22Rv1 (cell line): ENCODE results near the gene SIDT1.

Experiments used
- CTCF ChIP-seq: fragments of 450-650 bp; IDR thresholded peaks from 2 replicates; pipeline ENCODE4 v1.5.1; 2017; ENCODE audit warnings: mild to moderate bottlenecking
- ZFX ChIP-seq: fragments of 450-650 bp; IDR thresholded peaks from 2 replicates; pipeline ENCODE4 v1.6.1; 2017; ENCODE audit warnings: antibody characterized with exemption, borderline replicate concordance

DNA sequence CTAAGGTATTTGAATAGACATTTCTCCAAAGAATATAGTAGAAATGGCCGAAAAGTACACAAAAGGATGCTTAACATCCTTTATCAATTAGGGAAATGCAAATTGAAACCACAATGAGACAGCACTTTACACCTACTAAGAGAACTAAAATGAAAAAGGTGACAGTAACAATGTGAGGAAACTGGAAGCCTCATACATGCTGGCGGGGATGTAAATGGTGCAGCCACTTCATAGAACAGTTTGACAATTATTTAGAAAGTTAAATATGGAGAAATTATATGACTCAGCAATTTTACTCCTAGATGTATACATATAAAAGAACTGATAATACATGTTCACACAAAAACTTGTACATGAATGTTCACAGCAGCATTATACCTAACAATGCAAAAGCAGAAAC is 30.8 kb upstream of the SIDT1 start:
- no peak for TF ChIP-seq CTCF
- no peak for TF ChIP-seq ZFX
